GM12872 (cell line): ENCODE measurements around the gene YAF2.

ENCODE experiments used
- CTCF ChIP-seq: IDR thresholded peaks from 3 replicates; pipeline ENCODE4 v1.5.1; 2011; ENCODE audit warnings: low read depth, mild to moderate bottlenecking, low read length, moderate library complexity; ENCODE audit not compliant: insufficient read depth

The YAF2 gene

DNA sequence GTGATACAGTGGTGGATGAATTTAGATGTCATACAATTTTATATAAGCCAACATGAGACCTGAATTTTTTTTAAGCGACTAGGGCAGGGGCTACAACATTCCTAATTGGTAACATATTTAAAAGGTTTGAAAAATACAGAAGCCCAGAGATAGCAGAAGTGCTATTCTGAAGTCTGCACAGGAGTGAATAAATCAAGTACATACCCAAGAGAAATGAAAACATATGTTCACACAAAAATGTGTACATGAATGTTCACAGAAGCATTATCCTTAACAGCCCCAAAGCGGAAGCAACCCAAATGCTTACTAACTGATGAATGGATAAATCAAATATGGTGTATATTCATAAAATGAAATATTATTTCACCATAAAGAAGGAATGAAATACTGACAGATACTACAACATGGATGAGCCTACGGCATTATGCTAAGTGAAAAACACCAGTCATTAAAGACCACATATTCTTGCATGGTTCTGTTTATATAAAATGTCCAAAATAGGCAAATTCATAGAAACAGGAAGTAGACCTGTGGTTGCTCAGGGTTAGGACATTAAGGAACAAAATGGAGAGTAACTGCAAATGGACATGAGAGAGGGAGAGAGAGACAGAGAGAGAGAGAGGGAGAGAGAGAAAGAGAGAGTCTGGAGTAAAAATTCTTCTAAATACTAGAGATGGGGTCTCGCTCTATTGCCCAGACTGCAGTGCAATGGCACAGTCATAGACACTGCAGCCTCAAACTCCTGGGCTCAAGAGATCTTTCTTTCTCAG lies 65.4 kb downstream of the YAF2 start:
- TF ChIP-seq CTCF: no peak

GRCh38 chr12:42167711-42168110 lies 70.3 kb downstream of the YAF2 start:
- no peak for TF ChIP-seq CTCF

DNA sequence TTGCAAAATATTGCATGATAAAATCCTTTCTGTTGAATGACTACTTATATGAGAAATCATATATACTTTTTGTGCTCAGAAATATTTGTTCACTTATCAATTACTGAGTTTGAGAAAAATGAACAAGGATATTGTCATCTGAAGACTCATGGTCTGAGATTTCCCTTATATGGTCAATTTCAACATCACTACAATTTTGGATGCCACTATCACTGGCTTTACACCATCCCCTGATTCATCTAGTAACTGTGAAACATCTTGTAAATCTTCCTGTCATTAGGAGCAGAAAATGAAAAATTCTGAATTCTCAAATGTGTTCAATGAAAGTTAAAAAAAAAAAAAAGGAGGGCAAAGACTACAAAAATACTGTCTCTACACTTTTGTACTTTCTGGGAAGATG lies 71.5 kb downstream of the YAF2 start:
- no peak for TF ChIP-seq CTCF

DNA sequence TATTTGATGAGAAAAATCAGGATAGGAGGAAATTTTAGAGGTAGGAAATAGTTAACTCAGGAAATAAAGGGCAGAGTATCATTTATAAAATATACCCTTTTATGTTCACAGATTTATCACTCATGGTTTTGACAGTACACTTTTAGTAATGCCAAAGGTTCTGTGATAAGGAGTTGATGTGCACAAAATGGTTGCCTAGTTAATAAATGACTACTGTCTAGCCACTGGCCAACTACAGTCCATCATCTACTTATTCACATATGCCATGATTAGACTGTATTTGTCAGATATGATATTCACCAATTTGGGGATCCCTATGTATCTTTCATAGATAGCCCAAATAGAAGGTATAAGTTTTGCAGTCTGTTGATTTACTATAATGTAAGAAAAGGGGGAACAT lies 74.1 kb downstream of the YAF2 start:
- no peak for TF ChIP-seq CTCF

- no peak for TF ChIP-seq CTCF
Observed at GRCh38 chr12:42162965-42163364, 75.1 kb downstream of the YAF2 start.

GRCh38 chr12:42162193-42162592 lies 75.9 kb downstream of the YAF2 start:
- no peak for TF ChIP-seq CTCF

GRCh38 chr12:42161529-42161928 lies 76.5 kb downstream of the YAF2 start:
- TF ChIP-seq CTCF: no peak
